SK-N-SH (cell line): ENCODE measurements around the gene SNED1. TPM values are rescaled to one million over a fixed set of nuclear protein-coding genes. Genes with fewer than 3 reads are reported as not detected.

Experiments used
- CTCF ChIA-PET: fragments of 300-600, 350-600 bp; formaldehyde crosslinking; extraction: SDS; loops from one replicate; lab custom pipeline; 2021; lab: Yijun Ruan, JAX
- POLR2A ChIA-PET: fragments of 350-600 bp; sonication (Branson Sonifier 250); formaldehyde crosslinking; extraction: SDS; loops from one replicate; lab custom pipeline; 2020; ENCODE audit warnings: antibody characterized with exemption, inconsistent platforms; lab: Yijun Ruan, JAX
- DNase-seq: peaks from one replicate; pipeline ENCODE4 v3.0.0; 2012
- H2AFZ ChIP-seq: fragments of 200-600 bp; sonication (generic); 2 replicates; pipeline ENCODE4 v1.8.1; 2016; ENCODE audit warnings: antibody characterized with exemption, mild to moderate bottlenecking, low read depth
- H3F3A ChIP-seq: fragments of 200-600 bp; sonication (generic); replicated peaks from 2 replicates; pipeline ENCODE3; 2016; ENCODE audit warnings: antibody characterized with exemption, mild to moderate bottlenecking; ENCODE audit not compliant: insufficient read depth
- H3K27ac ChIP-seq, 2 experiments: fragments of 200-500 bp in 1 of 2; fragments of 200-600 bp in 1 of 2; sonication (Bioruptor generic) in 1 of 2; sonication (generic), shearing (Covaris generic) in 1 of 2; 2 replicates each; pipeline versions ENCODE4 v1.5.1 to v1.6.1; 2014 to 2016; ENCODE audit warnings: low read depth in 2 of 2, inconsistent platforms in 1 of 2, low read length in 1 of 2, mild to moderate bottlenecking in 1 of 2, mixed read lengths in 1 of 2
- H3K27me3 ChIP-seq: fragments of 200-600 bp; sonication (generic), shearing (Covaris generic); 2 replicates; pipeline ENCODE4 v1.6.1; 2016; ENCODE audit warnings: mixed run types; ENCODE audit not compliant: insufficient read depth
- H3K36me3 ChIP-seq, 2 experiments: fragments of 200-500 bp in 1 of 2; fragments of 200-600 bp in 1 of 2; sonication (Bioruptor generic) in 1 of 2; sonication (generic) in 1 of 2; replicated peaks in 1 of 2; 2 replicates each; pipeline versions ENCODE3 to v1.5.1; 2014 to 2016; ENCODE audit warnings: low read length in 1 of 2, mild to moderate bottlenecking in 1 of 2; ENCODE audit not compliant: insufficient read depth in 2 of 2, control insufficient read depth in 1 of 2
- H3K4me1 ChIP-seq, 2 experiments: fragments of 200-500 bp in 1 of 2; fragments of 200-600 bp in 1 of 2; sonication (Bioruptor generic) in 1 of 2; sonication (generic), shearing (Covaris generic) in 1 of 2; 2 replicates each; pipeline versions ENCODE4 v1.5.1 to v1.6.1; 2014 to 2016; ENCODE audit warnings: low read depth in 1 of 2, low read length in 1 of 2, mixed run types in 1 of 2; ENCODE audit not compliant: insufficient read depth in 2 of 2, control insufficient read depth in 1 of 2
- H3K4me2 ChIP-seq: fragments of 200-600 bp; sonication (generic), shearing (Covaris generic); 2 replicates; pipeline ENCODE4 v1.6.1; 2017; ENCODE audit warnings: mixed run types
- H3K4me3 ChIP-seq, 2 experiments: fragments of 200-500 bp in 1 of 2; fragments of 200-600 bp in 1 of 2; sonication (Bioruptor generic) in 1 of 2; sonication (generic), shearing (Covaris generic) in 1 of 2; 2 replicates each; pipeline versions ENCODE4 v1.5.1 to v1.8.1; 2014 to 2016; ENCODE audit warnings: low read depth in 2 of 2, inconsistent platforms in 1 of 2, low read length in 1 of 2, mild to moderate bottlenecking in 1 of 2, mixed read lengths in 1 of 2, moderate library complexity in 1 of 2
- H3K79me2 ChIP-seq: fragments of 200-600 bp; sonication (generic); 2 replicates; pipeline ENCODE4 v1.8.1; 2017; ENCODE audit warnings: mild to moderate bottlenecking; ENCODE audit not compliant: insufficient read depth
- H3K9ac ChIP-seq: fragments of 200-600 bp; sonication (generic); 2 replicates; pipeline ENCODE4 v1.6.1; 2017; ENCODE audit warnings: mixed run types
- H3K9me2 ChIP-seq: fragments of 200-600 bp; sonication (generic); 2 replicates; pipeline ENCODE4 v1.6.1; 2017; ENCODE audit warnings: mixed run types
- H3K9me3 ChIP-seq: fragments of 200-600 bp; sonication (generic); 2 replicates; pipeline ENCODE4 v1.6.1; 2017; ENCODE audit warnings: mixed run types, mild to moderate bottlenecking, moderate library complexity
- H4K20me1 ChIP-seq: fragments of 200-600 bp; sonication (generic); 2 replicates; pipeline ENCODE4 v1.6.1; 2017; ENCODE audit warnings: mild to moderate bottlenecking, mixed run types; ENCODE audit not compliant: insufficient read depth
- CHD2 ChIP-seq: fragments of 150-350 bp; IDR thresholded peaks from 2 replicates; pipeline ENCODE4 v1.6.1; 2018; ENCODE audit warnings: low read length; ENCODE audit not compliant: partially characterized antibody
- MEF2A ChIP-seq: IDR thresholded peaks from 2 replicates; pipeline ENCODE4 v1.4.0; 2012; ENCODE audit warnings: low read depth, borderline replicate concordance
- NFIC ChIP-seq: IDR thresholded peaks from 2 replicates; pipeline ENCODE4 v1.4.0; 2012; ENCODE audit warnings: borderline replicate concordance
- RAD21 ChIP-seq: IDR thresholded peaks from 2 replicates; pipeline ENCODE4 v1.6.1; 2012; ENCODE audit warnings: mild to moderate bottlenecking, low read length
- ZBTB33 ChIP-seq: IDR thresholded peaks from 2 replicates; pipeline ENCODE4 v1.4.0; 2012; ENCODE audit warnings: low read depth, borderline replicate concordance
- whole genome bisulfite sequencing: methylation state at CpG from one replicate; pipeline ENCODE4 v1.1.6; 2017; ENCODE audit warnings: low lambda C conversion rate; 5-methylcytosine and 5-hydroxymethylcytosine counted together
- polyA plus RNA-seq, 3 experiments: library from polyadenylated mRNA; depleted of rRNA; stranded (reverse); fragments of >200 nt; gene quantifications; 2 replicates each; pipeline ENCODE4 v1.2.3, GENCODE V29; 2012
- TF ChIP-seq, protein P1 (sequence below): fragments of 150-350 bp; IDR thresholded peaks from 2 replicates; pipeline ENCODE4 v1.6.1; 2017; ENCODE audit warnings: antibody characterized with exemption, low read length, low read depth, borderline replicate concordance
- TF ChIP-seq, protein P2 (sequence below): fragments of 200-600 bp; sonication (generic); IDR thresholded peaks from 2 replicates; pipeline ENCODE4 v1.6.1; 2017; ENCODE audit warnings: antibody characterized with exemption, mild to moderate bottlenecking, moderate library complexity

SNED1 gene
- polyA plus RNA-seq, 1 of the 3 experiments (the other 2 are of a cell fraction), result 0.03 TPM

DNA sequence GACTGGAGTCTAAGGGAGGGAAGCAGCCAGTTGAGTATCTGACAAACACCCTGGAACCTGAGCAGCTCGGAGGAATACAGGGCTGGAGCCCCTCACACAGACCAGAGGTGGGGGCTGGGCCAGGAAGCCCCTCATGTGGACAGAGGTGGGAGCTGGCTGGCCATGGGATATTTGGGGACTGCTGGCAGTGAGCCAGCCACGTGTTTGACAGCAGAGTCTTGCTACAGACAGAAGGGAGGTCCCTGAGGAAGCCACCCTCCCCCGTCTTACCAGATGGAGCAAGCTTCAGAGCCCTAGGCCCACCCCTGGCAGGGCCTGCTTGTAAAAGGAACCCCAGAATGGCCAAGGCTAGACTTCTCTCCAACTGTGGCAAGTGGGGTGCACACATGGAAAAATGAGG, 107.2 kb downstream of the SNED1 start:
- DNase-seq, result no peak
- CTCF ChIA-PET, result interaction anchor here (0.7 kb wide), 1 partner anchor 254 kb away, joined by 3 read pairs; no protein-coding TSS in a partner anchor
- no peaks in the 10 kb centered on the region for H3K9me2 ChIP-seq
- H3K4me3 ChIP-seq, result no peak overlapping the region
- H3K4me2 ChIP-seq, result no peak overlapping the region
- H3K36me3 ChIP-seq, result peaks cover 0 to 5% of the 10 kb centered on the region in 2 experiments
- no peaks in the 10 kb centered on the region for H4K20me1 ChIP-seq
- peaks cover 0 to 13% of the 10 kb centered on the region in 2 experiments; a peak in 2 of 4 replicates for H3K4me1 ChIP-seq
- no peaks in the 10 kb centered on the region for H3F3A ChIP-seq
- POLR2A ChIA-PET, result no interaction called here
- H3K9me3 ChIP-seq, result no peaks in the 10 kb centered on the region
- WGBS, result 67% methylated on average over 2 of the region's 3 CpGs
- H3K27ac ChIP-seq, result no peak overlapping the region
- TF ChIP-seq NFIC (no peak), RAD21 (no peak)
- TF ChIP-seq, protein P1, sequence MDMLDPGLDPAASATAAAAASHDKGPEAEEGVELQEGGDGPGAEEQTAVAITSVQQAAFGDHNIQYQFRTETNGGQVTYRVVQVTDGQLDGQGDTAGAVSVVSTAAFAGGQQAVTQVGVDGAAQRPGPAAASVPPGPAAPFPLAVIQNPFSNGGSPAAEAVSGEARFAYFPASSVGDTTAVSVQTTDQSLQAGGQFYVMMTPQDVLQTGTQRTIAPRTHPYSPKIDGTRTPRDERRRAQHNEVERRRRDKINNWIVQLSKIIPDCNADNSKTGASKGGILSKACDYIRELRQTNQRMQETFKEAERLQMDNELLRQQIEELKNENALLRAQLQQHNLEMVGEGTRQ, result no peak
- no peaks in the 10 kb centered on the region for H3K27me3 ChIP-seq
- H3K9ac ChIP-seq, result no peak overlapping the region
- no peak overlapping the region for H2AFZ ChIP-seq
- H3K79me2 ChIP-seq, result peaks cover 32% of the 10 kb centered on the region

- 92% methylated on average over 7 of the region's 9 CpGs for whole genome bisulfite sequencing
- Histone ChIP-seq H4K20me1 (no peaks in the 10 kb centered on the region), H3K9ac (no peak overlapping the region), H3K27ac (no peak overlapping the region), H3F3A (no peaks in the 10 kb centered on the region), H3K27me3 (no peaks in the 10 kb centered on the region), H3K4me2 (no peak overlapping the region), H2AFZ (no peak overlapping the region), H3K9me3 (no peaks in the 10 kb centered on the region)
- POLR2A ChIA-PET, result no interaction called here
- no peak for TF ChIP-seq CHD2
- TF ChIP-seq ZBTB33, result no peak
- TF ChIP-seq, protein P2, sequence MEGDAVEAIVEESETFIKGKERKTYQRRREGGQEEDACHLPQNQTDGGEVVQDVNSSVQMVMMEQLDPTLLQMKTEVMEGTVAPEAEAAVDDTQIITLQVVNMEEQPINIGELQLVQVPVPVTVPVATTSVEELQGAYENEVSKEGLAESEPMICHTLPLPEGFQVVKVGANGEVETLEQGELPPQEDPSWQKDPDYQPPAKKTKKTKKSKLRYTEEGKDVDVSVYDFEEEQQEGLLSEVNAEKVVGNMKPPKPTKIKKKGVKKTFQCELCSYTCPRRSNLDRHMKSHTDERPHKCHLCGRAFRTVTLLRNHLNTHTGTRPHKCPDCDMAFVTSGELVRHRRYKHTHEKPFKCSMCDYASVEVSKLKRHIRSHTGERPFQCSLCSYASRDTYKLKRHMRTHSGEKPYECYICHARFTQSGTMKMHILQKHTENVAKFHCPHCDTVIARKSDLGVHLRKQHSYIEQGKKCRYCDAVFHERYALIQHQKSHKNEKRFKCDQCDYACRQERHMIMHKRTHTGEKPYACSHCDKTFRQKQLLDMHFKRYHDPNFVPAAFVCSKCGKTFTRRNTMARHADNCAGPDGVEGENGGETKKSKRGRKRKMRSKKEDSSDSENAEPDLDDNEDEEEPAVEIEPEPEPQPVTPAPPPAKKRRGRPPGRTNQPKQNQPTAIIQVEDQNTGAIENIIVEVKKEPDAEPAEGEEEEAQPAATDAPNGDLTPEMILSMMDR, result no peak
- no peak for TF ChIP-seq MEF2A
- TF ChIP-seq, all 33 proteins: peak for 0
- Histone ChIP-seq H3K79me2 (peaks cover 17% of the 10 kb centered on the region), H3K4me1 (peaks cover 0 to 5% of the 10 kb centered on the region in 2 experiments; a peak in 1 of 4 replicates), H3K4me3 (no peak overlapping the region), H3K9me2 (no peaks in the 10 kb centered on the region), H3K36me3 (peaks cover 0 to 5% of the 10 kb centered on the region in 2 experiments)
- CTCF ChIA-PET, result interaction anchor here (1.0 to 1.3 kb wide), 2 partner anchors 16 to 256 kb away, joined by 3 read pairs; no protein-coding TSS in a partner anchor
- no peak for DNase-seq
Measured at GRCh38 chr2:241107031-241107783, 108.8 kb downstream of the SNED1 start.
